ENCODE results near the gene SIVA1. TPM values are rescaled to one million over a fixed set of nuclear protein-coding genes. Genes with fewer than 3 reads are reported as not detected.

The SIVA1 gene
- total and polyA plus RNA-seq, 7 donors, result 55.8 to 233 (median 105) TPM

GRCh38 chr14:104788161-104788818, 35.3 kb downstream of the SIVA1 start:
- Histone ChIP-seq H3K4me1 (peaks cover 18% of the 10 kb centered on the region), H3K27me3 (ENCODE audit: insufficient read depth in 3 of 3, low read length in 2 of 3) (no peaks in the 10 kb centered on the region), H3K36me3 (ENCODE audit: insufficient read depth in 1 of 2, low read depth in 1 of 2) (peaks cover 0 to 37% of the 10 kb centered on the region in 2 donors), H3K27ac (no peak overlapping the region), H3K4me3 (no peak overlapping the region), H3K9me3 (no peaks in the 10 kb centered on the region)
- TF ChIP-seq CTCF (IDR thresholded peaks at IDR 0.05), result no peak
- ATAC-seq (no peak), DNase-seq (no peak)
- WGBS, 3 donors, result 90 to 95% (median 92%) methylated on average over 14 of the region's 14 CpGs
- intact Hi-C loops (cut with DNase I), result no loop called here

- H3K36me3 ChIP-seq (ENCODE audit: insufficient read depth in 1 of 2, low read depth in 1 of 2), result peaks cover 0 to 37% of the 10 kb centered on the region in 2 donors
- peaks cover 26% of the 10 kb centered on the region for H3K4me1 ChIP-seq
- ATAC-seq (no peak), DNase-seq (no peak)
- 84 to 86% (median 84%) methylated on average over 37 to 39 of the region's 39 CpGs for WGBS, 3 donors
- no peak overlapping the region for H3K4me3 ChIP-seq
- intact Hi-C loops (cut with DNase I), result no loop called here
- no peaks in the 10 kb centered on the region for H3K27me3 ChIP-seq (ENCODE audit: insufficient read depth in 3 of 3, low read length in 2 of 3)
- no peaks in the 10 kb centered on the region for H3K9me3 ChIP-seq
- H3K27ac ChIP-seq, result no peak overlapping the region
- no peak for TF ChIP-seq CTCF (IDR thresholded peaks at IDR 0.05)
Observed at GRCh38 chr14:104788873-104789663, 36.1 kb downstream of the SIVA1 start.

GRCh38 chr14:104789752-104790743, 37.1 kb downstream of the SIVA1 start:
- Histone ChIP-seq H3K4me1 (peaks cover 32% of the 10 kb centered on the region), H3K27me3 (ENCODE audit: insufficient read depth in 3 of 3, low read length in 2 of 3) (no peaks in the 10 kb centered on the region), H3K9me3 (no peaks in the 10 kb centered on the region), H3K27ac (no peak overlapping the region), H3K36me3 (ENCODE audit: insufficient read depth in 1 of 2, low read depth in 1 of 2) (peaks cover 0 to 37% of the 10 kb centered on the region in 2 donors), H3K4me3 (no peak overlapping the region)
- no peak for DNase-seq
- ATAC-seq, result no peak
- intact Hi-C loops (cut with DNase I), result loop anchor here in 1 of 2 donors (1.0 kb wide), 1 partner anchor 25 kb away; no protein-coding TSS in a partner anchor
- WGBS, 3 donors, result 81 to 84% (median 84%) methylated on average over 29 to 31 of the region's 31 CpGs
- TF ChIP-seq CTCF (IDR thresholded peaks at IDR 0.05), result no peak

- DNase-seq (no peak), ATAC-seq (no peak)
- no peaks in the 10 kb centered on the region for H3K9me3 ChIP-seq
- 85 to 88% (median 88%) methylated on average over 5 to 9 of the region's 9 CpGs for WGBS, 3 donors
- peaks cover 0 to 37% of the 10 kb centered on the region in 2 donors for H3K36me3 ChIP-seq (ENCODE audit: insufficient read depth in 1 of 2, low read depth in 1 of 2)
- no peak overlapping the region for H3K4me3 ChIP-seq
- no peak overlapping the region for H3K27ac ChIP-seq
- no peaks in the 10 kb centered on the region for H3K27me3 ChIP-seq (ENCODE audit: insufficient read depth in 3 of 3, low read length in 2 of 3)
- intact Hi-C loops (cut with DNase I), result no loop called here
- peaks cover 37% of the 10 kb centered on the region for H3K4me1 ChIP-seq
- no peak for TF ChIP-seq CTCF (IDR thresholded peaks at IDR 0.05)
Observed at GRCh38 chr14:104791425-104791824, 38.5 kb downstream of the SIVA1 start.
